Measurements from ENCODE around the gene CCL13. TPM values are rescaled to one million over a fixed set of nuclear protein-coding genes. Genes with fewer than 3 reads are reported as not detected.

CCL13 gene
- total and polyA plus RNA-seq, 10 of the 15 experiments (the other 5 are each of a cell fraction or from before 2014, with no cell fraction given), result not detected

DNA sequence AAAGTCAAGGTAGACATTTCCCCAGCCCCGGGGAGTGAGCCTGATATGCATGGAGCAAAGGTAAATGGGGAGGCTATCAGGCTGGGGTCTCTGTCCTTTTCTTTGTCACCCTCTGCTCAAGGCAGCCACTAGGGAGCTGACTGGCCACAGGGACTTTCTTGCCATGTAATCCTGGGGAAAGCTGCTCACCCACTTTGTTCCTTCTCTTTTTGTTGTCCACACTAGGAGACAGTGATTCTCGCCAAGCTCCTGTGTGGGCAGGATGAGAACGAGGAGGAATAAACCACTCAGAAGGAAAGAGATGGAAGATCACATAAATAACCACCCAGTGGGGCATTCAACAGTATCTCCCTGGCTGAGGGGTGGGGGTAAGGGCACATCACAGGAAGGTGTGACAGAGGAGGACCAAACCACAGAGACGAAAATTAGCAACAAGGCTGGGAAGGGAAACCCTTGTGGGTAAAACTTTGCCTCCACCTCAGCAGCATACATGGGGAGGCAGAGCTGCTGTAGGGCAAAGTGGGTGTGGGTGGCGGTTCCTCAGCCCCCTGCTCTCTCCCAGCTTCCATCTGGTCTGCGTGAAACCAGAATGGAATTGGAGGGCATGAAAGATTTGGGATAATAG, 33.0 kb downstream of the CCL13 start:
- POLR2A ChIA-PET, result no interaction called here
- no TSS peak for BruUV-seq (replicated peaks)
- TF ChIP-seq TCF12 (IDR thresholded peaks at IDR 0.05; ENCODE audit: low read depth, low read length) (no peak), SP1 (IDR thresholded peaks at IDR 0.05; ENCODE audit: low read depth, low read length) (no peak), IKZF1 (conservative IDR thresholded peaks at IDR 0.05) (no peak), EED (IDR thresholded peaks at IDR 0.05; ENCODE audit: low read depth) (no peak), TAF1 (IDR thresholded peaks at IDR 0.05; ENCODE audit: borderline replicate concordance, low read depth, low read length) (no peak), CEBPB (IDR thresholded peaks at IDR 0.05; ENCODE audit: borderline replicate concordance in 1 of 2, low read depth in 2 of 2, low read length in 2 of 2) (no peak)
- TF ChIP-seq, protein P1, sequence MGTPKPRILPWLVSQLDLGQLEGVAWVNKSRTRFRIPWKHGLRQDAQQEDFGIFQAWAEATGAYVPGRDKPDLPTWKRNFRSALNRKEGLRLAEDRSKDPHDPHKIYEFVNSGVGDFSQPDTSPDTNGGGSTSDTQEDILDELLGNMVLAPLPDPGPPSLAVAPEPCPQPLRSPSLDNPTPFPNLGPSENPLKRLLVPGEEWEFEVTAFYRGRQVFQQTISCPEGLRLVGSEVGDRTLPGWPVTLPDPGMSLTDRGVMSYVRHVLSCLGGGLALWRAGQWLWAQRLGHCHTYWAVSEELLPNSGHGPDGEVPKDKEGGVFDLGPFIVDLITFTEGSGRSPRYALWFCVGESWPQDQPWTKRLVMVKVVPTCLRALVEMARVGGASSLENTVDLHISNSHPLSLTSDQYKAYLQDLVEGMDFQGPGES (IDR thresholded peaks at IDR 0.05), result no peak
- TF ChIP-seq, protein P2, sequence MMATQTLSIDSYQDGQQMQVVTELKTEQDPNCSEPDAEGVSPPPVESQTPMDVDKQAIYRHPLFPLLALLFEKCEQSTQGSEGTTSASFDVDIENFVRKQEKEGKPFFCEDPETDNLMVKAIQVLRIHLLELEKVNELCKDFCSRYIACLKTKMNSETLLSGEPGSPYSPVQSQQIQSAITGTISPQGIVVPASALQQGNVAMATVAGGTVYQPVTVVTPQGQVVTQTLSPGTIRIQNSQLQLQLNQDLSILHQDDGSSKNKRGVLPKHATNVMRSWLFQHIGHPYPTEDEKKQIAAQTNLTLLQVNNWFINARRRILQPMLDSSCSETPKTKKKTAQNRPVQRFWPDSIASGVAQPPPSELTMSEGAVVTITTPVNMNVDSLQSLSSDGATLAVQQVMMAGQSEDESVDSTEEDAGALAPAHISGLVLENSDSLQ (IDR thresholded peaks at IDR 0.05), result no peak
- TF ChIP-seq, protein P3, sequence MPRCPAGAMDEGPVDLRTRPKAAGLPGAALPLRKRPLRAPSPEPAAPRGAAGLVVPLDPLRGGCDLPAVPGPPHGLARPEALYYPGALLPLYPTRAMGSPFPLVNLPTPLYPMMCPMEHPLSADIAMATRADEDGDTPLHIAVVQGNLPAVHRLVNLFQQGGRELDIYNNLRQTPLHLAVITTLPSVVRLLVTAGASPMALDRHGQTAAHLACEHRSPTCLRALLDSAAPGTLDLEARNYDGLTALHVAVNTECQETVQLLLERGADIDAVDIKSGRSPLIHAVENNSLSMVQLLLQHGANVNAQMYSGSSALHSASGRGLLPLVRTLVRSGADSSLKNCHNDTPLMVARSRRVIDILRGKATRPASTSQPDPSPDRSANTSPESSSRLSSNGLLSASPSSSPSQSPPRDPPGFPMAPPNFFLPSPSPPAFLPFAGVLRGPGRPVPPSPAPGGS (IDR thresholded peaks at IDR 0.05; ENCODE audit: borderline replicate concordance, insufficient read depth, low read depth, low read length, poor library complexity, severe bottlenecking), result no peak
- TF ChIP-seq, protein P4, sequence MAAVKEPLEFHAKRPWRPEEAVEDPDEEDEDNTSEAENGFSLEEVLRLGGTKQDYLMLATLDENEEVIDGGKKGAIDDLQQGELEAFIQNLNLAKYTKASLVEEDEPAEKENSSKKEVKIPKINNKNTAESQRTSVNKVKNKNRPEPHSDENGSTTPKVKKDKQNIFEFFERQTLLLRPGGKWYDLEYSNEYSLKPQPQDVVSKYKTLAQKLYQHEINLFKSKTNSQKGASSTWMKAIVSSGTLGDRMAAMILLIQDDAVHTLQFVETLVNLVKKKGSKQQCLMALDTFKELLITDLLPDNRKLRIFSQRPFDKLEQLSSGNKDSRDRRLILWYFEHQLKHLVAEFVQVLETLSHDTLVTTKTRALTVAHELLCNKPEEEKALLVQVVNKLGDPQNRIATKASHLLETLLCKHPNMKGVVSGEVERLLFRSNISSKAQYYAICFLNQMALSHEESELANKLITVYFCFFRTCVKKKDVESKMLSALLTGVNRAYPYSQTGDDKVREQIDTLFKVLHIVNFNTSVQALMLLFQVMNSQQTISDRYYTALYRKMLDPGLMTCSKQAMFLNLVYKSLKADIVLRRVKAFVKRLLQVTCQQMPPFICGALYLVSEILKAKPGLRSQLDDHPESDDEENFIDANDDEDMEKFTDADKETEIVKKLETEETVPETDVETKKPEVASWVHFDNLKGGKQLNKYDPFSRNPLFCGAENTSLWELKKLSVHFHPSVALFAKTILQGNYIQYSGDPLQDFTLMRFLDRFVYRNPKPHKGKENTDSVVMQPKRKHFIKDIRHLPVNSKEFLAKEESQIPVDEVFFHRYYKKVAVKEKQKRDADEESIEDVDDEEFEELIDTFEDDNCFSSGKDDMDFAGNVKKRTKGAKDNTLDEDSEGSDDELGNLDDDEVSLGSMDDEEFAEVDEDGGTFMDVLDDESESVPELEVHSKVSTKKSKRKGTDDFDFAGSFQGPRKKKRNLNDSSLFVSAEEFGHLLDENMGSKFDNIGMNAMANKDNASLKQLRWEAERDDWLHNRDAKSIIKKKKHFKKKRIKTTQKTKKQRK (IDR thresholded peaks at IDR 0.05; ENCODE audit: low read depth, low read length), result no peak
- TF ChIP-seq, protein P5, sequence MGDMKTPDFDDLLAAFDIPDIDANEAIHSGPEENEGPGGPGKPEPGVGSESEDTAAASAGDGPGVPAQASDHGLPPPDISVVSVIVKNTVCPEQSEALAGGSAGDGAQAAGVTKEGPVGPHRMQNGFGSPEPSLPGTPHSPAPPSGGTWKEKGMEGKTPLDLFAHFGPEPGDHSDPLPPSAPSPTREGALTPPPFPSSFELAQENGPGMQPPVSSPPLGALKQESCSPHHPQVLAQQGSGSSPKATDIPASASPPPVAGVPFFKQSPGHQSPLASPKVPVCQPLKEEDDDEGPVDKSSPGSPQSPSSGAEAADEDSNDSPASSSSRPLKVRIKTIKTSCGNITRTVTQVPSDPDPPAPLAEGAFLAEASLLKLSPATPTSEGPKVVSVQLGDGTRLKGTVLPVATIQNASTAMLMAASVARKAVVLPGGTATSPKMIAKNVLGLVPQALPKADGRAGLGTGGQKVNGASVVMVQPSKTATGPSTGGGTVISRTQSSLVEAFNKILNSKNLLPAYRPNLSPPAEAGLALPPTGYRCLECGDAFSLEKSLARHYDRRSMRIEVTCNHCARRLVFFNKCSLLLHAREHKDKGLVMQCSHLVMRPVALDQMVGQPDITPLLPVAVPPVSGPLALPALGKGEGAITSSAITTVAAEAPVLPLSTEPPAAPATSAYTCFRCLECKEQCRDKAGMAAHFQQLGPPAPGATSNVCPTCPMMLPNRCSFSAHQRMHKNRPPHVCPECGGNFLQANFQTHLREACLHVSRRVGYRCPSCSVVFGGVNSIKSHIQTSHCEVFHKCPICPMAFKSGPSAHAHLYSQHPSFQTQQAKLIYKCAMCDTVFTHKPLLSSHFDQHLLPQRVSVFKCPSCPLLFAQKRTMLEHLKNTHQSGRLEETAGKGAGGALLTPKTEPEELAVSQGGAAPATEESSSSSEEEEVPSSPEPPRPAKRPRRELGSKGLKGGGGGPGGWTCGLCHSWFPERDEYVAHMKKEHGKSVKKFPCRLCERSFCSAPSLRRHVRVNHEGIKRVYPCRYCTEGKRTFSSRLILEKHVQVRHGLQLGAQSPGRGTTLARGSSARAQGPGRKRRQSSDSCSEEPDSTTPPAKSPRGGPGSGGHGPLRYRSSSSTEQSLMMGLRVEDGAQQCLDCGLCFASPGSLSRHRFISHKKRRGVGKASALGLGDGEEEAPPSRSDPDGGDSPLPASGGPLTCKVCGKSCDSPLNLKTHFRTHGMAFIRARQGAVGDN (IDR thresholded peaks at IDR 0.05), result no peak

More for the DNA sequence above, 33.0 kb downstream of the CCL13 start:
- ChIA-PET SMC1A (ENCODE audit: uncharacterized antibody, unreplicated experiment) (interaction anchor here (0.9 to 3.3 kb wide), 2 partner anchors 28 to 38 kb away, joined by 4 to 11 read pairs; no protein-coding TSS in a partner anchor), RAD21 (ENCODE audit: unreplicated experiment) (no interaction called here), CTCF (interaction anchor here (0.9 to 4.8 kb wide), 3 partner anchors 15 to 31 kb away, joined by 3 to 31 read pairs (median 3); partner anchors contain the start of gene CCL1)
- H2AFZ ChIP-seq (ENCODE audit: control insufficient read depth, low read depth, low read length), result no peak overlapping the region
- no peak overlapping the region for H3K9ac ChIP-seq (ENCODE audit: control insufficient read depth, insufficient read depth, low read length)
- no peaks in the 10 kb centered on the region; the same call in 1 of the 2 replicates for H4K20me1 ChIP-seq (ENCODE audit: control insufficient read depth, insufficient read depth)
- in situ Hi-C loops (cut with MboI), result no loop called here
- DNase-seq (ENCODE audit: low read depth, low spot score) (no peak), FAIRE-seq (no peak), ATAC-seq (peak; percentile 46)
- no peaks in the 10 kb centered on the region for H3K36me3 ChIP-seq (ENCODE audit: control insufficient read depth in 2 of 2, insufficient read depth in 2 of 2, low read length in 1 of 2)
- H3K79me2 ChIP-seq (ENCODE audit: control insufficient read depth, insufficient read depth, low read length), result no peaks in the 10 kb centered on the region
- H3K9me3 ChIP-seq (replicated peaks; ENCODE audit: control insufficient read depth, insufficient read depth, low read length), result no peaks in the 10 kb centered on the region
- H3K4me1 ChIP-seq (ENCODE audit: control insufficient read depth, insufficient read depth, low read length), result peaks cover 7% of the 10 kb centered on the region; the same call in 1 of the 2 replicates
- H3K4me3 ChIP-seq, result no peak overlapping the region
- H3K27me3 ChIP-seq (replicated peaks in 1 of 2; ENCODE audit: control insufficient read depth in 2 of 2, insufficient read depth in 2 of 2, low read length in 1 of 2), result no peaks in the 10 kb centered on the region
- H3K27ac ChIP-seq (ENCODE audit: control insufficient read depth, insufficient read depth), result no peak overlapping the region
- no peak overlapping the region for H3K4me2 ChIP-seq (ENCODE audit: control insufficient read depth, insufficient read depth)
- WGBS (ENCODE audit: insufficient coverage, insufficient replicate concordance, low lambda C conversion rate, missing lambda C conversion rate), result 22% methylated on average over 6 of the region's 6 CpGs
- intact Hi-C loops (cut with micrococcal nuclease; ENCODE audit: unreplicated experiment), result no loop called here

Data from GM12878 (cell line).